ENCODE results near the gene OPN4. TPM values are rescaled to one million over a fixed set of nuclear protein-coding genes. Genes with fewer than 3 reads are reported as not detected.

OPN4 gene
- total RNA-seq, 1 experiment from 2014 or later: not detected

Other genes starting within 250 kb of the OPN4 start
- gene WAPL, start 132.8 kb upstream of the OPN4 start, total RNA-seq (2014; rRNA removed; shearing (Covaris generic)): 35.4 and 38.0 TPM in 2 replicates
- gene LDB3, start 14.0 kb downstream of the OPN4 start, total RNA-seq (2014; rRNA removed; shearing (Covaris generic)): 0.53 and 0.59 TPM in 2 replicates
- gene BMPR1A, start 102.1 kb downstream of the OPN4 start, total RNA-seq (2014; rRNA removed; shearing (Covaris generic)): 28.7 and 36.3 TPM in 2 replicates